GM18870 (cell line): ENCODE data around the gene FBXO42.
"Not testable (repeated sequence)": the region's sequence is repeated elsewhere in the genome, so short reads cannot be mapped to it uniquely, and the experiment has no call there.

Experiments
- ATAC-seq: cut with Tn5 transposase; IDR thresholded peaks from one replicate; pipeline ENCODE4 v1.9.1; 2021; ENCODE audit warnings: moderate library complexity; ENCODE audit not compliant: unreplicated experiment

The FBXO42 gene

DNA sequence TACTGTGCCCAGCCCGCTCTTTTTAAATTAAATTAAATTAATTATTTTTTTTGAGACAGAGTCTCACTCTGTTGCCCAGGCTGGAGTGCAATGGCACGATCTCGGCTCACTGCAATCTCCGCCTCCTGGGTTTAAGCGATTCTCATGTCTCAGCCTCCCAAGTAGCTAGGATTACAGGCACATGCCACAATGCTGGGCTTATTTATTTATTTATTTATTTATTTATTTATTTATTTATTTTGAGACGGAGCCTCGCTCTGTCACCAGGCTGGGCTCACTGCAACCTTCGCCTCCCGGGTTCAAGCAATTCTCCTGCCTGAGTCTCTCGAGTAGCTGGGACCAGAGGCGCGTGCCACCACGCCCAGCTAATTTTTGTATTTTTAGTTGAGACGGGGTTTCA, 129.6 kb downstream of the FBXO42 start:
- ATAC-seq = not testable (repeated sequence)

- no peak for ATAC-seq
Measured at GRCh38 chr1:16221499-16221898, 130.8 kb downstream of the FBXO42 start.

DNA sequence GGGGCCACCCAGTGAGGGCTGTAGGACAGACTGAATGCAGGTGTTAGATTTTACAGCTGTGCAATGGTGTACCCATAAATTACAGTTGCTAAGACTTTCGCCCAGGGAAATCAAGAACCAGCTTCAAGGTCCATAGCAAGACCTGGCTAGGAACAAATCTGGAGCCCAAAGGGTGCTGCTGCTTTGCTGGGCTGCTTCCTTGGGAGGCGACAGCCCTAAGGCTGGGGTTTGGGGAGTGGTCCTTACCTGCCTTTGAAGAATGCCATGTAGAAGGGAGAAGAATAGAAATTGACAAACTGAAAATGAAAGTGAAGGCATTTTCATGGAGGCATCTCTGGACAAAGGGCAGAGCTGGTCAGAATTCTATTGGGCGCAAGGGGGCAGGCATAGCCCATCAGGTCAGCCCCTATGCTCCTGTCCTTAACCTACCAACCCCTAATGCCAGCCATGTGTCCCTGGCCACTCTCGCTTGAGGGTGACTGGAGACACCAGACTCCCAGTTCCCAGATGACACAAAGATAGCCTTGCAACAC, 132.2 kb downstream of the FBXO42 start:
- ATAC-seq = no peak

- ATAC-seq = no peak
Measured at GRCh38 chr1:16218674-16219071, 133.6 kb downstream of the FBXO42 start.

GRCh38 chr1:16218014-16218673, 134.1 kb downstream of the FBXO42 start:
- ATAC-seq = no peak

- peak; percentile 41 for ATAC-seq
Measured at GRCh38 chr1:16217061-16217785, 135.1 kb downstream of the FBXO42 start.

DNA sequence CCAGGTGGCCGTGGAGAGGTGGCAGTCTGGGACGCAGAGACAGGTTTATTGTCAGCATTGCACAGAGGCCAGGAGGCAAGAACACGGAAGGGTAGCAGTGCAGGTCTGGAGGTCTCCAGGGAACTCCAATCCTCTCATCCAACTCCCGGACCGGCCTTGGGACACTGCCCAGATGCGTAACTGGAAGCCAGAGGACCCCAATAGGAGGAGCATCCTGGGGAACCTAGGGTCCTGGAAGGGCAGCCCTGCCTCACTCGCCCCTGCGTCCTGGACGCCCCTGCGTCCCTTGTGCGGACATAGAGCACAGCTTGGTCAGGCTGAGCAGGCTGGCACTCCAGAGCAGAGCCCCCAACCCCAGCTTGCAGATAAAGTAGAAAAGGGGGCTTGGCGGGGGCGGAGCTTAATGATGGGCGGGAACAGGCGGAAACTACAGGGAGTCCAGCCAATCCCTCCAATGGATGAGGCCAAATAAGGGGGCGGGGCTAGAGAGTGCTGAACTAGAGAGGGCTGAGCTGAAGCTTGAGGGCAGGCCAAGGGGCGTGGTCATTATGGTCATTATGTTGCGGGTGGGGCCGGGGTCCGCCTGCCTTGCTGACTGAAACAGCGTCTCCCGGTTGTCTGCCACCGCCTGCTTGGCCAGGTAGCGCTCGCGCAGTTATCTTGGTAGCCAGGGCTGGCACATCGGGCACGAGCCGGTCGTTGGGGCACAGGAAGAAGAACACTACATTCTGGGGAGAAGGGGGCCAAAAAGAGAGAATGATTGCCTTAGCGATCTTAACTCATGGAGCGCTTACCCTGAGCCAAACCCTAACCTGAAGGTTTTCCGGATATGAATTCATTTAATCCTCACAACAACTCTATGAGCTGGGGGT, 136.2 kb downstream of the FBXO42 start:
- ATAC-seq = no peak

DNA sequence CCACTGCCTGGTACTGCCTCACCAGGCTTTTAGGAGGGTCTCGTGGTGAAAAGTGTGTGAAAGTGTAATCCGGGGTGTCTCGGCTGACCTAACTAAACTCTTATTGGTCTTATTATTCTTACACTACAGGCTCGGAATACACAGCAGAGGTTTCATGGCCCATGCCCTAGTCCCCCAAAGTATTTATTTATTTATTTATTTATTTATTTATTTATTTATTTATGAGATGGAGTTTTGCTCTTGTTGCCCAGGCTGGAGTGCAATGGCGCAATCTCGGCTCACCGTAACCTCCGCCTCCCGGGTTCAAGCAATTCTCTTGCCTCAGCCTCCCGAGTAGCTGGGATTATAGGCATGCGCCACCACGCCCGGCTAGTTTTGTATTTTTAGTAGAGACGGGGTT, 137.0 kb downstream of the FBXO42 start:
- ATAC-seq = not testable (repeated sequence)

DNA sequence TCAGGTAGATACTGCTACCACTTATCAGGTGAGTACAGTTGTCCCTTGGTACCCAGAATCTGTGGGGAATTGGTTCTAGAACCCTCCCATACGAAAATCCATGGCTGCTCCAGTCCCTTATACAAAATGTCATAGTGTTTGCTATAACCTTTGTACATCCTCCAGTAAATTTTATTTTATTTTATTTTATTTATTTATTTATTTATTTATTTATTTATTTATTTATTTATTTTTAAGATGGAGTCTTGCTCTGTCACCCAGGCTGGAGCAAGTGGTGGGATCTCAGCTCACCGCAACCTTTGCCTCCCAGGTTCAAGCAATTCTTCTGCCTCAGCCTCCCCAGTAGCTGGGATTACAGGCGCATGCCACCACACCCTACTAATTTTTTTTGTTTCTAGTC, 138.7 kb downstream of the FBXO42 start:
- ATAC-seq = not testable (repeated sequence)

GRCh38 chr1:16213013-16213412, 139.3 kb downstream of the FBXO42 start:
- no peak for ATAC-seq

DNA sequence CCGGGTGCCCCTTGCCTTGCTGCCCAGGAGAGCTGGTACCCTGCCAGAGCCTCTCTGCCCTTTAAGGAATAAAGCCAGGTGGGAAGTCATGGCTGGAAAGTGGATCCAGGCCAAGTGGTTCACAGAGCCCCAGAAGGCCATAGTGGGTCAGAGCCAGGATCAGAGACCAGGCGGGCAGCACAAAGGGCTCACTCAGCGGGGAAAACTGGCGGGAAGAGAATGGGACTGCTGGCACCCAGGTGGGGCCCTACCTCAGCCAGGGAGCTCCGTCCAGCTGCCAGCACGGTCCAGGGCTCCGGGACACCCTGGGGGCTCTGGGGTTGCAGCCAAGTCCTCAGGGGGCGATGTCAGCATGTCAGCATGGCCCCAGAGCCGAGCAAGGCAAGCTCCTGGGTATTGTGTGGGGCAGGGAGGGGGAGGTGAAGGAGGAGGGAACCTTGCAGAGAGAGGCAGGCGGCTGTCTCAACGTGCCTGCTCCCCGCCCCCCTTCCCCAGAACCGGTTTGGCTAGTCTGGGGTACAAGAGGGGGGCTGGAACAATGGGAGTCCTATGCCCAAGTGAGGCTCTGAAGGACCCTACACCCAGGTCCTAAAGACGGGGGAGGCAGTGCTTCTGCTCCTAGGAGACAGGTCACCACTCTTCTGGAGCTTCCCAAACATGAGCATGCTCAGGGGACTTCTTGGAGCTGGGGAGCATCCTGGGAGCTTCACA, 139.9 kb downstream of the FBXO42 start, which contains the start of gene ARHGEF19:
Gene ARHGEF19 (minus strand): TSS at position 402 of the 711 bp plus-strand sequence. CDS start 3,598 bp downstream, outside the sequence.
- ATAC-seq = no peak

- no peak for ATAC-seq
Measured at GRCh38 chr1:16211824-16212223, 140.5 kb downstream of the FBXO42 start.

GRCh38 chr1:16210581-16210980, 141.7 kb downstream of the FBXO42 start:
- no peak for ATAC-seq

- no peak for ATAC-seq
Measured at GRCh38 chr1:16209847-16210407, 142.4 kb downstream of the FBXO42 start.

DNA sequence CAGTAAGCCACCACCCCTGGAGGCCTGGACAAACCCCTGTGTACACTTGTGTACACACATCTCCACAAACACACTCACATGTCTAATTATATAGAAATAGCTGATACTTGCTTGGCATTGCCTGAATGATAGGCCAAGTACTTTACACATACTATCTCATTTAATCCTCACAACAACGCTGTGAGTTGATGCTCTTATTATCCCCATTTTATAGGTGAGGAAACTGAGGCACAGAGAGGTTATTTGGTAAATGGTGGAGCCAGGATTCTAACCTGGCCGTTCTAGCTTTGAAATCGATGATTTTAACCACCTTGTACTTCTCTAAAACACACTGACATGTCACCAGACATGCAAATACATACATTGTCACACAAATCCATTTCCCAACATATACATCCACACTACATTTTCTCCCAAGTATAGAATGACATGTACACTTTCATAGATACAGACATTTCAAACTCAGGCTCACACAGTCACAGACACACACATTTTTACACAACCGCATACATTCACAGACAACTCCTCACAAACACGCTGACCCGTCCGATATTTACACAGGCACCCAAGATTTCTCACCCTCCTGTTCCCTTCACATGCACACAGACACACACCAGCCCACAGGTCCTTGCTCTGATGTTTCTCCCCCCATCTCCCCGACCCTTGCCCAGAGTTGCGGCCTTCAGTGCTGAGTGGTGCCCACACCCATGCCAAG, 143.0 kb downstream of the FBXO42 start:
- ATAC-seq = no peak

DNA sequence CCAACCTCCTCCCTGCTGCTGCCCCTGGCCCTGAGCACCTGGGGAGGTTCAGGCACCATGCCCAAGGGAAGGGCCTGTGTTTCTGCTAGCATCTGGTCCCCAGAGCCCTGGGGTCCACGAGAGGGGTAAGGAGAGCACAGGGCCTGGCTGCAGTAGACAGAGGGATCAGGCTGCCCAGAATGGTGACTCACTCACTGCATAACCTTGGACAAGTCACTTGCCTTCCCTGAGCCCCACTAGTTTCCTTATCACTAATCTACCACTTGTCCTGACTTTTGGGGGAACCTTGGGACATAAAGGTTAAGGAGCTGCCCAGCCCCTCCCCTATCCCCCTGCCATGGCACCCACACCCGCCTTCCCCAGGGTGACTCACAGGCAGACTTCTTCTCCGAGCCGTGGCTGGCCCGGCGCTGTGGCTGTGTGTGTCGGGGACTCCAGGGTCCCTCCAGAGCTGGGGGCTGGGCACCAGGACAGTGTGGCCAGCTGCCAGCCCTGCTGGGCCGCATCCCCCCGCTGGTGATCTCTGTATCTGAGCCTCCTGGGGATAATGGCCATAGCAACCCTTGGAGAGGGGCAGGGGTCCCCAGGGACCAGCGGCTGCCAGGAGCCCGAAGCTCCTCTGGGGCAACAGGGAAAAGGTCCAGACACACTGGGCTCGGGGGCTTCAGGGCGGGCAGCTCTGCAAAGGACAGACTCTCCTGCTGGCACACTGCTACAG, 143.9 kb downstream of the FBXO42 start:
- ATAC-seq = no peak

DNA sequence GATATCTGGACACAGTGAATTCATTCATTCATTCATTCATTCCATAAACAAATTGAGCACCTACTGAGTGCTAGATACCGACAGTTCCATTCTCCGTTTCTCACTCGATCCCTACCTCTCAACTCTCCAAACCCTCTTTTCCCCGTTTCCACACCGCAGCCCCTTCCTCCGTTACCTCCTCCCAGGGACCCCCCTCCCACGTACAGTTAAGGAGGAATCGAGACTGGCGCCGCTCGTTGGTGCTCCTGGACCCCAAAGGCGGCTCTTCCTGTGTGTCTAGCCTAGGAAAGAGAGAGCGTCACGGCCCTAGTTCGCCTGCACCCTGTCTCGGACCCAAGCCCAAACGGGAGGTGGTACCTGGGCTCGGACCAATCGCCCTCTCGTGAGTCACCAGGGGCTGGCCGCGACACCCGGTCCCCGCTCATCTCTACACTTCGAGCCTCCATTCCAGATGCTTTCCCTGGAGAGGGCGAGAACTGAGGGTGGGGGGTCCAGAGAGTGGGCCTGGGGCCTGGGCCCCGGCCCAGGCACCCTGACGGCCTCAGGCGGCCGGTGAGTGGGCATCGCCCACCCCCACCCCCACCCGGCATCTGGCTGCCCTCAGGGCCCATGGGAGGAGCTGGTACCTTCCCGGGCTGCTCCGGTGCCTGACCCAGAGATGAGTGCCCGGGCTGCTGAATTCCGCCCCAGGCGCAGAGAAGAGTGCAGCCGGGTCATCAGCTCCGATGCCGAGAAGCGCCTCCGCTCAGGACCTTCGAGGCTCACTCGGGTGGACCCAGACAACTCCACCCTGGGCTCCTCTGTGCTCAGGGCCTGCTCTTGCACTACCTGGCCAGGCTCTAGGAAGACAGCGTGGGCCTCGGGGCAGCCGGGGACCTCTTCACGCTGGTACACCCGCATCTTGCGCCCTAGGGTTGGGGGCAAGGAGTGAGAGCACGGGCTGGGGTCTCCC, 144.7 kb downstream of the FBXO42 start:
- ATAC-seq = no peak
